Ishikawa (cell line): ENCODE results near the gene DLEC1.

Experiments used
- CEBPB ChIP-seq: IDR thresholded peaks from 2 replicates; pipeline ENCODE4 v1.6.1; 2012
- CREB1 ChIP-seq: IDR thresholded peaks from 2 replicates; pipeline ENCODE4 v1.6.1; 2012; ENCODE audit warnings: low read depth
- EGR1 ChIP-seq: IDR thresholded peaks from 2 replicates; pipeline ENCODE4 v1.6.1; 2012
- EP300 ChIP-seq: IDR thresholded peaks from 2 replicates; pipeline ENCODE4 v1.6.1; 2012; ENCODE audit warnings: borderline replicate concordance
- FOXM1 ChIP-seq: IDR thresholded peaks from 2 replicates; pipeline ENCODE4 v1.6.1; 2012; ENCODE audit warnings: low read depth, borderline replicate concordance
- MAX ChIP-seq: IDR thresholded peaks from 2 replicates; pipeline ENCODE4 v1.6.1; 2012
- NFIC ChIP-seq: IDR thresholded peaks from 2 replicates; pipeline ENCODE4 v1.6.1; 2012
- RAD21 ChIP-seq: IDR thresholded peaks from 2 replicates; pipeline ENCODE4 v1.6.1; 2012; ENCODE audit warnings: low read depth
- REST ChIP-seq: IDR thresholded peaks from 2 replicates; pipeline ENCODE4 v1.6.1; 2012; ENCODE audit warnings: low read depth, mild to moderate bottlenecking
- TAF1 ChIP-seq: IDR thresholded peaks from 2 replicates; pipeline ENCODE4 v1.6.1; 2012; ENCODE audit warnings: low read depth, mild to moderate bottlenecking
- TCF12 ChIP-seq: IDR thresholded peaks from 2 replicates; pipeline ENCODE4 v1.6.1; 2012; ENCODE audit warnings: low read depth
- TEAD4 ChIP-seq: IDR thresholded peaks from 2 replicates; pipeline ENCODE4 v1.6.1; 2012
- USF1 ChIP-seq: IDR thresholded peaks from 2 replicates; pipeline ENCODE4 v1.6.1; 2012
- YY1 ChIP-seq: IDR thresholded peaks from 2 replicates; pipeline ENCODE4 v1.6.1; 2012; ENCODE audit warnings: low read depth
- ZBTB7A ChIP-seq: IDR thresholded peaks from 2 replicates; pipeline ENCODE4 v1.6.1; 2012; ENCODE audit warnings: low read depth

The DLEC1 gene

GRCh38 chr3:38121451-38121831 is 82.4 kb downstream of the DLEC1 start:
- TF ChIP-seq YY1 (no peak), EP300 (no peak), TCF12 (no peak), EGR1 (no peak), RAD21 (no peak), REST (no peak), CEBPB (no peak), USF1 (no peak), MAX (no peak), FOXM1 (no peak), ZBTB7A (no peak)

GRCh38 chr3:38121832-38122461 is 82.9 kb downstream of the DLEC1 start:
- TF ChIP-seq FOXM1 (no peak), TCF12 (no peak), MAX (no peak), USF1 (no peak), CEBPB (no peak), TAF1 (no peak), REST (no peak), NFIC (no peak), EP300 (no peak), ZBTB7A (no peak), CREB1 (no peak), EGR1 (no peak), RAD21 (no peak), YY1 (no peak), TEAD4 (no peak)

GRCh38 chr3:38122712-38123290 is 83.8 kb downstream of the DLEC1 start:
- no peak for TF ChIP-seq ZBTB7A
- no peak for TF ChIP-seq YY1
- TF ChIP-seq CEBPB: no peak

GRCh38 chr3:38124324-38125122 is 85.5 kb downstream of the DLEC1 start:
- TF ChIP-seq TEAD4 (no peak), FOXM1 (no peak), CEBPB (no peak), RAD21 (no peak), MAX (no peak), EGR1 (no peak), USF1 (no peak), CREB1 (no peak), YY1 (no peak), TAF1 (no peak), TCF12 (no peak), EP300 (no peak), REST (no peak)
